Fibroblast of pulmonary artery (primary cell): ENCODE measurements around the gene RAB22A.

Source experiments
- DNase-seq: peaks from one replicate; pipeline ENCODE4 v3.0.0-alpha.2; 2010; ENCODE audit warnings: low read depth
- H3K4me3 ChIP-seq: replicated peaks from 2 replicates; pipeline ENCODE4 v1.5.1; 2011; ENCODE audit warnings: low read depth, mild to moderate bottlenecking, control low read depth, low read length, moderate library complexity
- CTCF ChIP-seq: IDR thresholded peaks from 2 replicates; pipeline ENCODE4 v1.5.1; 2011; ENCODE audit warnings: mild to moderate bottlenecking, control low read depth, low read length, inconsistent platforms; ENCODE audit errors: missing control alignments

RAB22A gene

GRCh38 chr20:58374027-58374850 is 64.7 kb downstream of the RAB22A start:
- TF ChIP-seq CTCF = no peak
- no peak for DNase-seq
- no peak overlapping the region for H3K4me3 ChIP-seq

- H3K4me3 ChIP-seq = no peak overlapping the region
- TF ChIP-seq CTCF = no peak
- peak; percentile 67 for DNase-seq
Measured at GRCh38 chr20:58374906-58375758, 65.6 kb downstream of the RAB22A start.

- H3K4me3 ChIP-seq = no peak overlapping the region
- DNase-seq = no peak
- TF ChIP-seq CTCF = no peak
Measured at GRCh38 chr20:58375759-58376352, 66.3 kb downstream of the RAB22A start.

GRCh38 chr20:58377017-58377416 is 67.5 kb downstream of the RAB22A start:
- H3K4me3 ChIP-seq = no peak overlapping the region
- DNase-seq = no peak
- no peak for TF ChIP-seq CTCF

- TF ChIP-seq CTCF = no peak
- no peak for DNase-seq
- H3K4me3 ChIP-seq = no peak overlapping the region
Measured at GRCh38 chr20:58377766-58378401, 68.4 kb downstream of the RAB22A start.

- TF ChIP-seq CTCF = peak; percentile 12
- no peak overlapping the region for H3K4me3 ChIP-seq
- DNase-seq = no peak
Measured at GRCh38 chr20:58378704-58379103, 69.2 kb downstream of the RAB22A start.
